Bronchial epithelial cell (primary cell): ENCODE measurements around the gene ARMH4. TPM values are rescaled to one million over a fixed set of nuclear protein-coding genes. Genes with fewer than 3 reads are reported as not detected.
A peak's percentile ranks its signal among the peaks of the same experiment; 100 is the strongest.

Experiments
- DNase-seq: peaks from one replicate; pipeline ENCODE4 v3.0.0-alpha.2; 2010; ENCODE audit warnings: low read depth
- FAIRE-seq: peaks from 2 replicates; lab custom pipeline; 2011; peaks lifted over from hg19 to GRCh38; lab: Jason Lieb, UNC
- H3K27me3 ChIP-seq: 2 replicates; pipeline ENCODE4 v1.5.1; 2011; ENCODE audit warnings: low read length; ENCODE audit not compliant: control insufficient read depth, insufficient read depth
- H3K36me3 ChIP-seq: 2 replicates; pipeline ENCODE4 v1.5.1; 2011; ENCODE audit warnings: low read length; ENCODE audit not compliant: control insufficient read depth, insufficient read depth
- H3K4me3 ChIP-seq: 2 replicates; pipeline ENCODE4 v1.5.1; 2011; ENCODE audit warnings: mild to moderate bottlenecking, low read depth, low read length, control low read depth
- total RNA-seq: library from RNA; depleted of rRNA; stranded (reverse); fragments of >200 nt; gene quantifications from 2 replicates; pipeline ENCODE4 v1.2.1, GENCODE V29; 2014
- TF ChIP-seq, protein P1 (sequence below): IDR thresholded peaks from 2 replicates; pipeline ENCODE4 v1.5.1; 2011; ENCODE audit warnings: mild to moderate bottlenecking, moderate library complexity, low read length, control low read depth, inconsistent platforms; ENCODE audit not compliant: insufficient read depth, severe bottlenecking

The ARMH4 gene
- total RNA-seq, 1 donor from 2014 or later: under 0.01 TPM

DNA sequence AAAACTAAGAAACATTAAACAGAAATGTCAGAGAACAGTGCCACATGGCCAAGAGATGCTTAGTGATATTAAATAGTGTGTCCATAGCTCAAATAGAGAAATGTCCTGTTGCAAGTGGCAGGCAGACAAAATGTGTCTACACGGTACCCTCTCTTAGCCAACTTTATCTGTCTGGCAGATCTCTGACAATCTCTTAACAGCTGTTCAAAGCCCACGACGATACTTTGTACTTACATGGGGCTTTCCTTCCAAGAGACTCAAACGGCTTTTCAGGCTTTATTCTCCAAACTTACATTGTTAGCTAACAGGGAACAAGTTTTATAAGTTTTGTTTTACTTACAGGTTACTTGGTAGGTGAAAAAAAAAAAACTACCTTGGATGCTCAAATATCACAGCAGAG lies 45.6 kb downstream of the ARMH4 start:
- TF ChIP-seq, protein P1, sequence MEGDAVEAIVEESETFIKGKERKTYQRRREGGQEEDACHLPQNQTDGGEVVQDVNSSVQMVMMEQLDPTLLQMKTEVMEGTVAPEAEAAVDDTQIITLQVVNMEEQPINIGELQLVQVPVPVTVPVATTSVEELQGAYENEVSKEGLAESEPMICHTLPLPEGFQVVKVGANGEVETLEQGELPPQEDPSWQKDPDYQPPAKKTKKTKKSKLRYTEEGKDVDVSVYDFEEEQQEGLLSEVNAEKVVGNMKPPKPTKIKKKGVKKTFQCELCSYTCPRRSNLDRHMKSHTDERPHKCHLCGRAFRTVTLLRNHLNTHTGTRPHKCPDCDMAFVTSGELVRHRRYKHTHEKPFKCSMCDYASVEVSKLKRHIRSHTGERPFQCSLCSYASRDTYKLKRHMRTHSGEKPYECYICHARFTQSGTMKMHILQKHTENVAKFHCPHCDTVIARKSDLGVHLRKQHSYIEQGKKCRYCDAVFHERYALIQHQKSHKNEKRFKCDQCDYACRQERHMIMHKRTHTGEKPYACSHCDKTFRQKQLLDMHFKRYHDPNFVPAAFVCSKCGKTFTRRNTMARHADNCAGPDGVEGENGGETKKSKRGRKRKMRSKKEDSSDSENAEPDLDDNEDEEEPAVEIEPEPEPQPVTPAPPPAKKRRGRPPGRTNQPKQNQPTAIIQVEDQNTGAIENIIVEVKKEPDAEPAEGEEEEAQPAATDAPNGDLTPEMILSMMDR: no peak
- H3K36me3 ChIP-seq: no peaks in the 10 kb centered on the region
- DNase-seq: no peak
- FAIRE-seq: no peak
- peaks cover 23% of the 10 kb centered on the region for H3K27me3 ChIP-seq
- no peak overlapping the region for H3K4me3 ChIP-seq

DNA sequence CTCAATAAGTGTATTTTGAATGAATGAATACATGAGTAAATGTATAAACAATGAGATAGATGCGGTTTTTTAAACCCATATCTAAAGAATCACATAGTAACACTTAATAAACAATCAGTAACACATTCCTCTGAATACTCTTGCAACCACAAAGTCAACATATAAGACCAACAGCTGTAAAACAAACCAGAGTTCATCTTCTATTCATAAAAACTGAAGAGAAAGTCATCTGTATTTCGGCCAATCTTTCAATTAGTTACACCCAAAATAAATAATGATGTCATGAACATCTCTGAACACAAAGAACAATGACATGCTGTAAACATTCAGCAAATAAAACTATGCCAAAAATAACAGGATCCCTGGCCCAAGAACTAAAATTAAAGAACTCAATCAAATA lies 47.2 kb downstream of the ARMH4 start:
- TF ChIP-seq, protein P1: no peak
- FAIRE-seq: no peak
- DNase-seq: peak; percentile 89
- Histone ChIP-seq H3K4me3 (no peak overlapping the region), H3K27me3 (peaks cover 24% of the 10 kb centered on the region), H3K36me3 (no peaks in the 10 kb centered on the region)

DNA sequence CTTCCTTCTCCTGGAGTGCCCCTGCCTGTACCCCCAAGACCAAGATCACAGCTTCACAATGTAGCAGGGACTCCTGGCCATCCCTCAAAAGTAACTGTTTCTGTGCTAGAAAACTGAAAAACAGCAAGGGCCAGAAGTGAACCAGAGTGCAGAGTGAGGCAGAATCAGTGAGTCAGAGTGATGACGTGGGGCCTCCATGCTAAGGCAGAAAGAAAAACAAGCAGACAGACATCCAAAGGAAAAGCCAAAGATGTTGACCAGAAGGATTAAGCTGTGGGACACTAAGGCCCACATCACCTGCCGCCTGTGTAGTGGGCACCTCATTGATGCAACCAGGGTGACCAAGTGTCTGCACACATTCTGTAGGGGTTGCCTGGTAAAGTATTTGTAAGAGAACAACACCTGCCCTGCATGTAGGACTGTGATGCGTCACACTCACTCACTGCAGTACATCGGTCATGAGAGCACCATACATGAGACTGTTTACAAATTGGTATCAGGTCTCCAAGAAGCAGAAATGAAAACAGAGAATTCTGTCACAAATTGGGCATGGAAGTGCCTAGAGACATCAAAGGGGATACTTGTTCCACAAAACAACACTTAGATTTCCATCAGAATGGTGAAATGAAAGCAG lies 51.2 kb downstream of the ARMH4 start:
- H3K27me3 ChIP-seq: peaks cover 20% of the 10 kb centered on the region
- TF ChIP-seq, protein P1: no peak
- peak; percentile 31 for DNase-seq

DNA sequence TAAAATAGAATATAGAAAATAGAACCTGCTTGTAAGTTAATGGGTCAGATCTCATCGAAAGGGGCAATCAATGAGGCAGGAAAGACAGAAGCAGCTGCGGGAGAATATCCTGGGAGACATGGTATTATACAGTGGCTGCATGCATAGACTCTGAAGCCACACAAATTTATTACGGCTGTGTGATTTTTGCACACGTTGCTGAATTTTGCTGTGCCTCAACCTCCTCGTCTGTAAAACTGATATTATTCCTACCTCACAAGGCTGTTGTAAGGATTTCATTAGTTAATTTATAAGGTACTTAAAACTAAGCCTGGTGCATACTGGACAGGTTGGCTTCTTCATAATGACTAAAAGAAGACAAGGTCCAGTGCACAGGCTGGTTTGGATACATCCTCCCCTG lies 52.3 kb downstream of the ARMH4 start:
- Histone ChIP-seq H3K27me3 (peaks cover 17% of the 10 kb centered on the region), H3K4me3 (no peak overlapping the region), H3K36me3 (no peaks in the 10 kb centered on the region)
- FAIRE-seq (no peak), DNase-seq (no peak)
- TF ChIP-seq, protein P1: no peak

More for the DNA sequence above, 51.2 kb downstream of the ARMH4 start:
- FAIRE-seq: no peak
- no peak overlapping the region for H3K4me3 ChIP-seq
- H3K36me3 ChIP-seq: no peaks in the 10 kb centered on the region

DNA sequence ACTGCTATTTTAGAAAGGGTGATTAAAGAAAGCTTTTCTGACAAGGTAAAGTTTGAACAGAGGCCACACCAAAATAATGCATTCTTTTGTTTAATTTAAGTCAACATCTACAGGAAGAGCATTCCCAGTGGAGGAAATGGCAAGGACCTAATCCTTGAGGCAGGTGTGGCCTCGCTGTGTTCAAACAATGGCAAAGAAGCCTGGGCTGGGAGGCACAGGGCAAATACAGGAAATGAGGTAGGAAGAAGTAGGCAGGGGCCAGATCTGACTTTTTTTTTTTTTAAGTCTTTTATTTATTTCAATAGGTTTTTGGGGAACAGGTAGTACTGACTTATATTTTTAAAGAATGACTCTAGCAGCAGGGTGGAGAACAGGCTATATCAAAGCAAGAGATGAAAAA lies 53.5 kb downstream of the ARMH4 start:
- FAIRE-seq (no peak), DNase-seq (peak; percentile 14)
- Histone ChIP-seq H3K27me3 (peaks cover 13% of the 10 kb centered on the region), H3K4me3 (no peak overlapping the region), H3K36me3 (no peaks in the 10 kb centered on the region)
- TF ChIP-seq, protein P1: no peak

DNA sequence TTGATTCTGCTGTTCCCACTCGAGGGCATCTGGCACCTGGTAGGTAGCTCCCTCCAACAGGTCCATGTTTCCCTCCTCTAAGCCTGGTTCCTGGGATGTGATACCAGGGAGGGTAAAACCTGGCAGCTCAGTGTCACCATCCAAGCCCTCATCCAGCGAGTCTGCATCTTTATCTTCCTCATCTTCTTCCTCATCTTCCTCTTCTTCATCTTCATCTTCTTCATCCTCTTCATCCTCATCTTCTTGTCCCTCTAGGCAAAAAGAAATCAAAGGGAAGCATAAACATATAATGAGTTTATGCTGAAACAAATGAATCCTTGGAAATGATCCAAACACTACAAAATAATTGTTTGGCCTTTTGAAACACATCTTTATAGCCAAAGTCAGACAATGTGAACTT lies 55.3 kb downstream of the ARMH4 start:
- FAIRE-seq: no peak
- peaks cover 6% of the 10 kb centered on the region for H3K27me3 ChIP-seq
- no peaks in the 10 kb centered on the region for H3K36me3 ChIP-seq
- H3K4me3 ChIP-seq: no peak overlapping the region
- TF ChIP-seq, protein P1: no peak
- no peak for DNase-seq
